Liver (tissue), 9 donors: ENCODE measurements around the gene DNAH3. TPM values are rescaled to one million over a fixed set of nuclear protein-coding genes. Genes with fewer than 3 reads are reported as not detected.
"Not testable (repeated sequence)": the region's sequence is repeated elsewhere in the genome, so short reads cannot be mapped to it uniquely, and the experiment has no call there.

Experiments
- DNase-seq: peaks from one replicate; pipeline ENCODE4 v3.0.0-alpha.2; 2017; ENCODE audit warnings: low spot score
- H3K27ac ChIP-seq, 2 donors: one replicate each; pipeline ENCODE4 v1.7.0; 2013; ENCODE audit warnings: inconsistent platforms in 2 of 2, low read length in 2 of 2, control low read depth in 1 of 2, low read depth in 1 of 2, mild to moderate bottlenecking in 1 of 2
- H3K27me3 ChIP-seq, 4 donors: one replicate each; pipeline versions ENCODE4 v1.6.1 to v1.7.0; 2013; ENCODE audit warnings: low read length in 3 of 4, inconsistent platforms in 1 of 4, mild to moderate bottlenecking in 1 of 4, moderate library complexity in 1 of 4; ENCODE audit not compliant: control insufficient read depth in 4 of 4, insufficient read depth in 4 of 4
- H3K36me3 ChIP-seq, 4 donors: one replicate each; pipeline versions ENCODE4 v1.6.1 to v1.7.0; 2013; ENCODE audit warnings: low read length in 3 of 4, mild to moderate bottlenecking in 3 of 4, low read depth in 1 of 4, moderate library complexity in 1 of 4; ENCODE audit not compliant: control insufficient read depth in 4 of 4, insufficient read depth in 3 of 4
- H3K4me1 ChIP-seq, 4 donors: one replicate each; pipeline versions ENCODE4 v1.6.1 to v1.7.0; 2013; ENCODE audit warnings: low read length in 3 of 4, mild to moderate bottlenecking in 3 of 4, moderate library complexity in 1 of 4; ENCODE audit not compliant: control insufficient read depth in 4 of 4, insufficient read depth in 4 of 4
- H3K4me3 ChIP-seq, 3 donors: one replicate each; pipeline versions ENCODE4 v1.6.1 to v1.7.0; 2013; ENCODE audit warnings: low read length in 3 of 3, control low read depth in 1 of 3, low read depth in 1 of 3, mild to moderate bottlenecking in 1 of 3
- H3K9ac ChIP-seq, 2 donors: one replicate each; pipeline ENCODE4 v1.7.0; 2013; ENCODE audit warnings: low read length in 2 of 2, mild to moderate bottlenecking in 2 of 2, moderate library complexity in 2 of 2, control low read depth in 1 of 2, low read depth in 1 of 2
- H3K9me3 ChIP-seq, 4 donors: one replicate each; pipeline versions ENCODE4 v1.6.1 to v1.7.0; 2013; ENCODE audit warnings: low read length in 3 of 4; ENCODE audit not compliant: control insufficient read depth in 4 of 4
- EGR1 ChIP-seq, 2 donors: IDR thresholded peaks; 2 replicates each; pipeline ENCODE4 v1.6.1; 2016 to 2018; ENCODE audit warnings: antibody characterized with exemption in 2 of 2, low read depth in 2 of 2
- FOXA1 ChIP-seq: IDR thresholded peaks from 2 replicates; pipeline ENCODE4 v1.6.1; 2016; ENCODE audit warnings: antibody characterized with exemption
- FOXA2 ChIP-seq: IDR thresholded peaks from 2 replicates; pipeline ENCODE4 v1.6.1; 2016; ENCODE audit warnings: antibody characterized with exemption
- GABPA ChIP-seq, 2 donors: IDR thresholded peaks in 1 of 2; conservative IDR thresholded peaks in 1 of 2; 2 replicates each; pipeline ENCODE4 v1.6.1; 2016; ENCODE audit warnings: antibody characterized with exemption in 2 of 2, mild to moderate bottlenecking in 1 of 2, moderate library complexity in 1 of 2
- HNF4A ChIP-seq, 2 donors: conservative IDR thresholded peaks; 2 replicates each; pipeline ENCODE4 v1.6.1; 2016; ENCODE audit warnings: antibody characterized with exemption in 2 of 2, mild to moderate bottlenecking in 2 of 2
- HNF4G ChIP-seq: IDR thresholded peaks from 2 replicates; pipeline ENCODE4 v1.6.1; 2016; ENCODE audit warnings: antibody characterized with exemption
- JUND ChIP-seq, 2 donors: IDR thresholded peaks; 2 replicates each; pipeline ENCODE4 v1.6.1; 2016; ENCODE audit warnings: antibody characterized with exemption in 2 of 2
- NR2F2 ChIP-seq: IDR thresholded peaks from 2 replicates; pipeline ENCODE4 v1.6.1; 2016; ENCODE audit warnings: antibody characterized with exemption
- RAD21 ChIP-seq, 2 donors: IDR thresholded peaks; 2 replicates each; pipeline ENCODE4 v1.6.1; 2016; ENCODE audit warnings: antibody characterized with exemption in 2 of 2, mild to moderate bottlenecking in 2 of 2
- RXRA ChIP-seq, 2 donors: IDR thresholded peaks; 2 replicates each; pipeline ENCODE4 v1.6.1; 2017 to 2018; ENCODE audit warnings: antibody characterized with exemption in 2 of 2, mild to moderate bottlenecking in 1 of 2
- SP1 ChIP-seq: IDR thresholded peaks from 2 replicates; pipeline ENCODE4 v1.6.1; 2018; ENCODE audit warnings: antibody characterized with exemption, mild to moderate bottlenecking
- TAF1 ChIP-seq: conservative IDR thresholded peaks from 2 replicates; pipeline ENCODE4 v1.6.1; 2016; ENCODE audit warnings: antibody characterized with exemption, mild to moderate bottlenecking
- YY1 ChIP-seq: IDR thresholded peaks from 2 replicates; pipeline ENCODE4 v1.6.1; 2016; ENCODE audit warnings: antibody characterized with exemption, mild to moderate bottlenecking
- WGBS: extraction: QIAGEN DNeasy Blood & Tissue Kit; methylation state at CpG from one replicate; pipeline ENCODE4 v1.1.7; 2013; 5-methylcytosine and 5-hydroxymethylcytosine counted together
- polyA plus RNA-seq, 2 donors: library from polyadenylated mRNA; stranded (reverse) in 1 of 2; unstranded in 1 of 2; fragments of 200-250 nt in 1 of 2; fragments of >200 nt in 1 of 2; fragmentation: Nextera tagmentation in 1 of 2; extraction: Ambion mirVana in 1 of 2; gene quantifications; one replicate each; pipeline versions ENCODE4 v1.2.1 to v1.2.3, GENCODE V29; 2013 to 2015
- total RNA-seq, 2 donors: library from RNA; depleted of rRNA; stranded (reverse); fragments of >200 nt; gene quantifications; one replicate each; pipeline ENCODE4 v1.2.3, GENCODE V29; 2014
- TF ChIP-seq, protein P1 (sequence below): IDR thresholded peaks from 2 replicates; pipeline ENCODE4 v1.6.1; 2016; ENCODE audit warnings: antibody characterized with exemption
- TF ChIP-seq, protein P2 (sequence below): IDR thresholded peaks from 2 replicates; pipeline ENCODE4 v1.6.1; 2016; ENCODE audit warnings: antibody characterized with exemption, mild to moderate bottlenecking
- TF ChIP-seq, protein P3 (sequence below): IDR thresholded peaks from 2 replicates; pipeline ENCODE4 v1.6.1; 2016; ENCODE audit warnings: antibody characterized with exemption
- TF ChIP-seq, protein P4 (sequence below): IDR thresholded peaks from 2 replicates; pipeline ENCODE4 v1.6.1; 2016; ENCODE audit warnings: antibody characterized with exemption
- TF ChIP-seq, protein P5 (sequence below): fragments of 150-350 bp; IDR thresholded peaks from 2 replicates; pipeline ENCODE4 v1.5.1; 2017; ENCODE audit warnings: improper control_type of control experiment, low read depth, low read length; ENCODE audit not compliant: missing input control
- donor health status: healthy.
- donor health status: healthy.
- donor health status: healthy.
- donor health status: healthy.
- donor health status: healthy.

The DNAH3 gene
- total and polyA plus RNA-seq, 4 donors = not detected

- TF ChIP-seq RAD21 (IDR thresholded peaks at IDR 0.05) (no peak), TAF1 (no peak), RXRA (IDR thresholded peaks at IDR 0.05) (no peak), HNF4G (no peak), SP1 (no peak), EGR1 (IDR thresholded peaks at IDR 0.05; ENCODE audit: low read depth in 2 of 2) (no peak), NR2F2 (no peak), FOXA2 (no peak), GABPA (IDR thresholded peaks at IDR 0.05 in 1 of 2, conservative IDR thresholded peaks at IDR 0.05 in 1 of 2) (no peak), YY1 (no peak), HNF4A (conservative IDR thresholded peaks at IDR 0.05) (no peak), FOXA1 (no peak), JUND (IDR thresholded peaks at IDR 0.05) (no peak)
- TF ChIP-seq, protein P1, sequence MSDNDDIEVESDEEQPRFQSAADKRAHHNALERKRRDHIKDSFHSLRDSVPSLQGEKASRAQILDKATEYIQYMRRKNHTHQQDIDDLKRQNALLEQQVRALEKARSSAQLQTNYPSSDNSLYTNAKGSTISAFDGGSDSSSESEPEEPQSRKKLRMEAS = no peak
- TF ChIP-seq, protein P2, sequence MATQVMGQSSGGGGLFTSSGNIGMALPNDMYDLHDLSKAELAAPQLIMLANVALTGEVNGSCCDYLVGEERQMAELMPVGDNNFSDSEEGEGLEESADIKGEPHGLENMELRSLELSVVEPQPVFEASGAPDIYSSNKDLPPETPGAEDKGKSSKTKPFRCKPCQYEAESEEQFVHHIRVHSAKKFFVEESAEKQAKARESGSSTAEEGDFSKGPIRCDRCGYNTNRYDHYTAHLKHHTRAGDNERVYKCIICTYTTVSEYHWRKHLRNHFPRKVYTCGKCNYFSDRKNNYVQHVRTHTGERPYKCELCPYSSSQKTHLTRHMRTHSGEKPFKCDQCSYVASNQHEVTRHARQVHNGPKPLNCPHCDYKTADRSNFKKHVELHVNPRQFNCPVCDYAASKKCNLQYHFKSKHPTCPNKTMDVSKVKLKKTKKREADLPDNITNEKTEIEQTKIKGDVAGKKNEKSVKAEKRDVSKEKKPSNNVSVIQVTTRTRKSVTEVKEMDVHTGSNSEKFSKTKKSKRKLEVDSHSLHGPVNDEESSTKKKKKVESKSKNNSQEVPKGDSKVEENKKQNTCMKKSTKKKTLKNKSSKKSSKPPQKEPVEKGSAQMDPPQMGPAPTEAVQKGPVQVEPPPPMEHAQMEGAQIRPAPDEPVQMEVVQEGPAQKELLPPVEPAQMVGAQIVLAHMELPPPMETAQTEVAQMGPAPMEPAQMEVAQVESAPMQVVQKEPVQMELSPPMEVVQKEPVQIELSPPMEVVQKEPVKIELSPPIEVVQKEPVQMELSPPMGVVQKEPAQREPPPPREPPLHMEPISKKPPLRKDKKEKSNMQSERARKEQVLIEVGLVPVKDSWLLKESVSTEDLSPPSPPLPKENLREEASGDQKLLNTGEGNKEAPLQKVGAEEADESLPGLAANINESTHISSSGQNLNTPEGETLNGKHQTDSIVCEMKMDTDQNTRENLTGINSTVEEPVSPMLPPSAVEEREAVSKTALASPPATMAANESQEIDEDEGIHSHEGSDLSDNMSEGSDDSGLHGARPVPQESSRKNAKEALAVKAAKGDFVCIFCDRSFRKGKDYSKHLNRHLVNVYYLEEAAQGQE = no peak
- TF ChIP-seq, protein P3, sequence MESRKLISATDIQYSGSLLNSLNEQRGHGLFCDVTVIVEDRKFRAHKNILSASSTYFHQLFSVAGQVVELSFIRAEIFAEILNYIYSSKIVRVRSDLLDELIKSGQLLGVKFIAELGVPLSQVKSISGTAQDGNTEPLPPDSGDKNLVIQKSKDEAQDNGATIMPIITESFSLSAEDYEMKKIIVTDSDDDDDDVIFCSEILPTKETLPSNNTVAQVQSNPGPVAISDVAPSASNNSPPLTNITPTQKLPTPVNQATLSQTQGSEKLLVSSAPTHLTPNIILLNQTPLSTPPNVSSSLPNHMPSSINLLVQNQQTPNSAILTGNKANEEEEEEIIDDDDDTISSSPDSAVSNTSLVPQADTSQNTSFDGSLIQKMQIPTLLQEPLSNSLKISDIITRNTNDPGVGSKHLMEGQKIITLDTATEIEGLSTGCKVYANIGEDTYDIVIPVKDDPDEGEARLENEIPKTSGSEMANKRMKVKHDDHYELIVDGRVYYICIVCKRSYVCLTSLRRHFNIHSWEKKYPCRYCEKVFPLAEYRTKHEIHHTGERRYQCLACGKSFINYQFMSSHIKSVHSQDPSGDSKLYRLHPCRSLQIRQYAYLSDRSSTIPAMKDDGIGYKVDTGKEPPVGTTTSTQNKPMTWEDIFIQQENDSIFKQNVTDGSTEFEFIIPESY = no peak
- TF ChIP-seq, protein P4, sequence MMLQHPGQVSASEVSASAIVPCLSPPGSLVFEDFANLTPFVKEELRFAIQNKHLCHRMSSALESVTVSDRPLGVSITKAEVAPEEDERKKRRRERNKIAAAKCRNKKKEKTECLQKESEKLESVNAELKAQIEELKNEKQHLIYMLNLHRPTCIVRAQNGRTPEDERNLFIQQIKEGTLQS = no peak
- TF ChIP-seq, protein P5, sequence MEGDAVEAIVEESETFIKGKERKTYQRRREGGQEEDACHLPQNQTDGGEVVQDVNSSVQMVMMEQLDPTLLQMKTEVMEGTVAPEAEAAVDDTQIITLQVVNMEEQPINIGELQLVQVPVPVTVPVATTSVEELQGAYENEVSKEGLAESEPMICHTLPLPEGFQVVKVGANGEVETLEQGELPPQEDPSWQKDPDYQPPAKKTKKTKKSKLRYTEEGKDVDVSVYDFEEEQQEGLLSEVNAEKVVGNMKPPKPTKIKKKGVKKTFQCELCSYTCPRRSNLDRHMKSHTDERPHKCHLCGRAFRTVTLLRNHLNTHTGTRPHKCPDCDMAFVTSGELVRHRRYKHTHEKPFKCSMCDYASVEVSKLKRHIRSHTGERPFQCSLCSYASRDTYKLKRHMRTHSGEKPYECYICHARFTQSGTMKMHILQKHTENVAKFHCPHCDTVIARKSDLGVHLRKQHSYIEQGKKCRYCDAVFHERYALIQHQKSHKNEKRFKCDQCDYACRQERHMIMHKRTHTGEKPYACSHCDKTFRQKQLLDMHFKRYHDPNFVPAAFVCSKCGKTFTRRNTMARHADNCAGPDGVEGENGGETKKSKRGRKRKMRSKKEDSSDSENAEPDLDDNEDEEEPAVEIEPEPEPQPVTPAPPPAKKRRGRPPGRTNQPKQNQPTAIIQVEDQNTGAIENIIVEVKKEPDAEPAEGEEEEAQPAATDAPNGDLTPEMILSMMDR = no peak
- no peaks in the 10 kb centered on the region for H3K36me3 ChIP-seq
Measured at GRCh38 chr16:20995711-20996110, 154.9 kb downstream of the DNAH3 start.

GRCh38 chr16:20989496-20990070, 161.1 kb downstream of the DNAH3 start:
- not testable (repeated sequence) for H3K36me3 ChIP-seq, H3K27ac ChIP-seq, H3K4me3 ChIP-seq, H3K4me1 ChIP-seq, DNase-seq, H3K27me3 ChIP-seq, H3K9ac ChIP-seq, H3K9me3 ChIP-seq
- 91% methylated on average over 37 of the region's 38 CpGs for WGBS

More at GRCh38 chr16:20995711-20996110, 154.9 kb downstream of the DNAH3 start:
- Histone ChIP-seq H3K9me3 (no peaks in the 10 kb centered on the region), H3K4me1 (no peaks in the 10 kb centered on the region), H3K27me3 (no peaks in the 10 kb centered on the region), H3K27ac (no peak overlapping the region), H3K9ac (no peak overlapping the region), H3K4me3 (no peak overlapping the region)
- 89% methylated on average over 4 of the region's 4 CpGs for WGBS
- DNase-seq = no peak
